Caco-2 (cell line): ENCODE data around the gene RPL22. TPM values are rescaled to one million over a fixed set of nuclear protein-coding genes. Genes with fewer than 3 reads are reported as not detected.

ENCODE experiments used
- BruUV-seq: library from RNA; stranded (reverse); fragments of 400-500 nt; replicated peaks from 2 replicates; lab custom pipeline; 2021; lab: Mats Ljungman, UMichigan
- CTCF ChIA-PET: fragments of 300-600 bp; sonication (Branson Sonifier 250); formaldehyde crosslinking; loops from one replicate; lab custom pipeline; 2022; ENCODE audit warnings: antibody characterized with exemption; lab: Charles Lee
- POLR2A ChIA-PET: fragments of 300-600 bp; sonication (Branson Sonifier 250); formaldehyde crosslinking; loops from one replicate; lab custom pipeline; 2022; ENCODE audit warnings: antibody characterized with exemption; lab: Charles Lee
- DNase-seq, 2 experiments: peaks; one replicate each; pipeline versions ENCODE4 v3.0.0 to v3.0.0-alpha.2; 2020 to 2022
- H3K27me3 ChIP-seq: replicated peaks from 2 replicates; pipeline ENCODE4 v1.6.0; 2011; ENCODE audit warnings: low read length; ENCODE audit not compliant: control insufficient read depth, insufficient read depth
- H3K36me3 ChIP-seq: 2 replicates; pipeline ENCODE4 v1.5.1; 2011; ENCODE audit warnings: low read length; ENCODE audit not compliant: control insufficient read depth, insufficient read depth
- H3K4me1 ChIP-seq: fragments of 250-450 bp; sonication (Bioruptor Pico); 2 replicates; pipeline ENCODE4 v1.5.1; 2020; ENCODE audit warnings: mild to moderate bottlenecking
- H3K4me3 ChIP-seq: 2 replicates; pipeline ENCODE4 v1.5.1; 2011; ENCODE audit warnings: low read depth, mild to moderate bottlenecking, control low read depth, low read length
- H3K9me3 ChIP-seq: fragments of 250-450 bp; sonication (Bioruptor Pico); 2 replicates; pipeline ENCODE4 v1.5.1; 2020; ENCODE audit warnings: mild to moderate bottlenecking, moderate library complexity
- H3K27ac Mint-ChIP-seq: one replicate; pipeline ENCODE4 v1.8.0; 2022; ENCODE audit warnings: mixed read lengths; ENCODE audit not compliant: unreplicated experiment
- H3K27me3 Mint-ChIP-seq: one replicate; pipeline ENCODE4 v1.8.0; 2022; ENCODE audit warnings: mixed read lengths; ENCODE audit not compliant: insufficient read depth, unreplicated experiment
- H3K36me3 Mint-ChIP-seq: one replicate; pipeline ENCODE4 v1.8.0; 2022; ENCODE audit warnings: mild to moderate bottlenecking, mixed read lengths; ENCODE audit not compliant: insufficient read depth, unreplicated experiment
- H3K4me1 Mint-ChIP-seq: one replicate; pipeline ENCODE4 v1.8.0; 2022; ENCODE audit warnings: low read depth, mixed read lengths; ENCODE audit not compliant: unreplicated experiment
- H3K4me3 Mint-ChIP-seq: one replicate; pipeline ENCODE4 v1.8.0; 2022; ENCODE audit warnings: mild to moderate bottlenecking, moderate library complexity, mixed read lengths; ENCODE audit not compliant: unreplicated experiment
- H3K9me3 Mint-ChIP-seq: one replicate; pipeline ENCODE4 v1.8.0; 2022; ENCODE audit warnings: mixed read lengths; ENCODE audit not compliant: unreplicated experiment
- intact Hi-C: fragments of 100-400 bp; cut with micrococcal nuclease; formaldehyde crosslinking; loops from one replicate; pipeline ENCODE4 v1.10.0; 2022; ENCODE audit not compliant: unreplicated experiment
- total RNA-seq: library from RNA; stranded (reverse); gene quantifications from 2 replicates; pipeline ENCODE4 v1.2.3, GENCODE V29; 2022
- TF ChIP-seq, protein P1 (sequence below), 2 experiments: fragments of 200-600 bp in 1 of 2; IDR thresholded peaks; 1 replicate in 1 of 2; 2 replicates in 1 of 2; pipeline versions ENCODE4 v1.5.1 to v1.8.0; 2011 to 2022; ENCODE audit warnings: antibody characterized with exemption in 1 of 2, control low read depth in 1 of 2, inconsistent platforms in 1 of 2, low read depth in 1 of 2, low read length in 1 of 2, mild to moderate bottlenecking in 1 of 2, moderate library complexity in 1 of 2; ENCODE audit not compliant: insufficient read depth in 1 of 2, severe bottlenecking in 1 of 2, unreplicated experiment in 1 of 2

The RPL22 gene
- total RNA-seq, 1 experiment from 2014 or later = 406 TPM

DNA sequence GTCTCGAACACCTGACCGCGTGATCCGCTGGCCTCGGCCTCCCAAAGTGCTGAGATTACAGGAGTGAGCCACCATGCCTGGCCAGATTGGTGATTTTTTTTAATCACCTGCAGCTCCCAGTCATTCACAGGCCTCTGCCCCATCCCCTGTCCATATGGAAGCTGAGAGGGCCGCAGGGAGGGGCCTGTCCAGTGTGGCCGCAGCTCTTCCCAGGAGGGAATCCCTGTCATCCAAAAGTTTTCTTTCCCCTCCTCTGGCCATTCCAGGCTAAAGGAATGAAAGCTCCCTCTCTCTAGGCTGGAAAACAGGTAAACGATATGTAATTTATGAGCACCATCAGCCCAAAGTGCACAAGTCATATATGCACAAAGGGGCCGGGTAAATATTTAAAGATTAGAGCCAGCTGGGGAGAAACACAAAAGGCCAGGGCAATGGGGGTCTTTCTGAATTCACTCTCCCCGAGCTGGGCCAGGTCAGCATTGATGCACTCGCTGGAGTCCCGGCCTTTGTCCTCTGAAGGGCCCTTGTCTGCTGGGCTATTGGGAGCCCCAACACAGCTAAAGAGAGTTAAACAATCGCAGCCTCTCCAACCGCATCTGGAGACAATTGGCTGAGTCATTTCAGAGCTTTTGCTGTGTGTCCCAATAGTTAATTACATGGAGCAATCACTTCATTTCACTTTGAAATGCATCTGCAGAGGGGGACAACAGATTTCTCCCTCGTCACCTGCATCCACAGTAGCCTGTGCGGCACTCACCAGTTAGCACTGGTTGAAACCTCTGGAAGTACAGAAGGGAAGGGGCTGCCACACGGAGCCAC lies 40.8 kb upstream of the RPL22 start:
- Mint-ChIP-seq H3K4me3 (no peak overlapping the region), H3K4me1 (peaks cover 5% of the 10 kb centered on the region), H3K27me3 (peaks cover 7% of the 10 kb centered on the region), H3K27ac (no peak overlapping the region), H3K9me3 (no peaks in the 10 kb centered on the region), H3K36me3 (no peaks in the 10 kb centered on the region)
- TF ChIP-seq, protein P1, sequence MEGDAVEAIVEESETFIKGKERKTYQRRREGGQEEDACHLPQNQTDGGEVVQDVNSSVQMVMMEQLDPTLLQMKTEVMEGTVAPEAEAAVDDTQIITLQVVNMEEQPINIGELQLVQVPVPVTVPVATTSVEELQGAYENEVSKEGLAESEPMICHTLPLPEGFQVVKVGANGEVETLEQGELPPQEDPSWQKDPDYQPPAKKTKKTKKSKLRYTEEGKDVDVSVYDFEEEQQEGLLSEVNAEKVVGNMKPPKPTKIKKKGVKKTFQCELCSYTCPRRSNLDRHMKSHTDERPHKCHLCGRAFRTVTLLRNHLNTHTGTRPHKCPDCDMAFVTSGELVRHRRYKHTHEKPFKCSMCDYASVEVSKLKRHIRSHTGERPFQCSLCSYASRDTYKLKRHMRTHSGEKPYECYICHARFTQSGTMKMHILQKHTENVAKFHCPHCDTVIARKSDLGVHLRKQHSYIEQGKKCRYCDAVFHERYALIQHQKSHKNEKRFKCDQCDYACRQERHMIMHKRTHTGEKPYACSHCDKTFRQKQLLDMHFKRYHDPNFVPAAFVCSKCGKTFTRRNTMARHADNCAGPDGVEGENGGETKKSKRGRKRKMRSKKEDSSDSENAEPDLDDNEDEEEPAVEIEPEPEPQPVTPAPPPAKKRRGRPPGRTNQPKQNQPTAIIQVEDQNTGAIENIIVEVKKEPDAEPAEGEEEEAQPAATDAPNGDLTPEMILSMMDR (IDR thresholded peaks at IDR 0.05; ENCODE audit: insufficient read depth in 1 of 2, low read depth in 1 of 2, low read length in 1 of 2, severe bottlenecking in 1 of 2, unreplicated experiment in 1 of 2) = no peak
- DNase-seq = peak in 1 of 2 experiments; percentile 62
- intact Hi-C loops = loop anchor here (5.0 kb wide), 1 partner anchor 43 kb away; the partner anchor contains the start of gene RPL22
- BruUV-seq = no TSS peak
- Histone ChIP-seq H3K4me1 (0 out of 2 replicates have a peak, but pooled peaks cover 7% of the 10 kb centered on the region), H3K27me3 (no peaks in the 10 kb centered on the region), H3K9me3 (no peaks in the 10 kb centered on the region), H3K36me3 (no peaks in the 10 kb centered on the region), H3K4me3 (no peak overlapping the region)
- CTCF ChIA-PET = interaction anchor here (1.0 kb wide), 1 partner anchor 321 kb away, joined by 3 read pairs; no protein-coding TSS in a partner anchor
- POLR2A ChIA-PET = interaction anchor here (0.6 kb wide), 1 partner anchor 172 kb away, joined by 3 read pairs; no protein-coding TSS in a partner anchor

DNA sequence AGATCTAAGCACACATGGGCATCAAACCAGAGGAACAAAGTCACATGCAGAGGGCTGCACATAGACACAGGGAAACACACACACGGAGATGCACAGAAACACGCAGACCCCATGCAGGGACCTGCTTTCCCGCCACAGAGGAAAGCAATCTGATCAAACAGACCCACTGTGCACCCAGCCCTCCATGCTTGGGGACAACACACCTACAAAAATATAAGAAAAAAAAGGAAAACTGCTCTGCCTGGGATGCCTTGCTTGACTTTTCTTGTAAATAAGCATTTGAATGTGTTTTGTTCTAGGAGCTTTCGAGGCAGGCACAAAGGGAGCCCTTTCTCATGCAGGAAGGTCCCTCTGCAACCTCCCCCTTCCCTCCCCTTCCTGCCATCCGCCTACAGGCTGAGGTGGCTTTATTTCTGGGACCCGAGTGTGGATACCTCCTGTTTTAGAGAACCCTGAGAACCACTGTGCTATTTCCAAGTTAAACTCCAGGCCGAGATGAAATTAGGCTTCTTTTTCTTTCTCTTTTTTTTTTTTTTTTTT lies 39.9 kb upstream of the RPL22 start:
- H3K27me3 Mint-ChIP-seq = peaks cover 4% of the 10 kb centered on the region
- POLR2A ChIA-PET = no interaction called here

GRCh38 chr1:6237093-6237492 lies 37.7 kb upstream of the RPL22 start:
- no peak for DNase-seq
- H3K4me3 Mint-ChIP-seq = no peak overlapping the region
- POLR2A ChIA-PET = no interaction called here
- no peaks in the 10 kb centered on the region for H3K27me3 ChIP-seq
- no peak overlapping the region for H3K4me3 ChIP-seq
- no peaks in the 10 kb centered on the region for H3K9me3 Mint-ChIP-seq
- CTCF ChIA-PET = no interaction called here
- no peaks in the 10 kb centered on the region for H3K9me3 ChIP-seq
- H3K4me1 ChIP-seq = 0 out of 2 replicates have a peak, but pooled peaks cover 12% of the 10 kb centered on the region
- peaks cover 3% of the 10 kb centered on the region for H3K27me3 Mint-ChIP-seq
- intact Hi-C loops = loop anchor here (5.0 kb wide), 1 partner anchor 40 kb away; the partner anchor contains the start of gene RPL22
- H3K36me3 ChIP-seq = peaks cover 2% of the 10 kb centered on the region; the same call in 1 of the 2 replicates
- H3K4me1 Mint-ChIP-seq = peaks cover 5% of the 10 kb centered on the region
- H3K36me3 Mint-ChIP-seq = peaks cover 20% of the 10 kb centered on the region
- TF ChIP-seq, protein P1 (IDR thresholded peaks at IDR 0.05; ENCODE audit: insufficient read depth in 1 of 2, low read depth in 1 of 2, low read length in 1 of 2, severe bottlenecking in 1 of 2, unreplicated experiment in 1 of 2) = no peak
- no peak overlapping the region for H3K27ac Mint-ChIP-seq
- BruUV-seq = no TSS peak

More for the DNA sequence above, 39.9 kb upstream of the RPL22 start:
- H3K9me3 Mint-ChIP-seq = no peaks in the 10 kb centered on the region
- no peak for DNase-seq
- H3K27me3 ChIP-seq = no peaks in the 10 kb centered on the region
- H3K4me3 Mint-ChIP-seq = no peak overlapping the region
- H3K27ac Mint-ChIP-seq = no peak overlapping the region
- H3K9me3 ChIP-seq = no peaks in the 10 kb centered on the region
- intact Hi-C loops = loop anchor here (5.0 kb wide), 1 partner anchor 42 kb away; the partner anchor contains the start of gene RPL22
- H3K4me1 Mint-ChIP-seq = peaks cover 5% of the 10 kb centered on the region
- no peaks in the 10 kb centered on the region for H3K36me3 ChIP-seq
- CTCF ChIA-PET = interaction anchor here (0.6 to 1.1 kb wide), 4 partner anchors 33 to 340 kb away, joined by 3 to 9 read pairs (median 4); partner anchors contain the start of gene ZBTB48
- 0 out of 2 replicates have a peak, but pooled peaks cover 12% of the 10 kb centered on the region for H3K4me1 ChIP-seq
- no peak overlapping the region for H3K4me3 ChIP-seq
- peaks cover 1% of the 10 kb centered on the region for H3K36me3 Mint-ChIP-seq
- TF ChIP-seq, protein P1 (IDR thresholded peaks at IDR 0.05; ENCODE audit: insufficient read depth in 1 of 2, low read depth in 1 of 2, low read length in 1 of 2, severe bottlenecking in 1 of 2, unreplicated experiment in 1 of 2) = no peak
- BruUV-seq = no TSS peak
